ENCODE data around the gene AP1G2. TPM values are rescaled to one million over a fixed set of nuclear protein-coding genes. Genes with fewer than 3 reads are reported as not detected.

AP1G2 gene
- polyA plus RNA-seq (2011; rRNA removed) = 83.7 and 122 TPM in 2 replicates
- polyA plus RNA-seq (2012; cell fraction: cytosol; rRNA removed) = 110 and 119 TPM in 2 replicates
- 819 and 947 TPM in 2 replicates for polyA plus RNA-seq (2012; cell fraction: nucleus; rRNA removed)
- 60.3 to 83.9 TPM (median 80.6 TPM) in 3 replicates for polyA plus RNA-seq (2017; fragmentation: RNase III; extraction: RNeasy Plus Mini Kit Qiagen cat#74134 plus additional on column Dnase treatment)
- 151 and 171 TPM in 2 replicates for polyA minus RNA-seq (2011; rRNA and poly(A)+ RNA removed)

GRCh38 chr14:23567186-23568020, at the start of gene AP1G2:
TSS of gene AP1G2 (minus strand) at chr14:23567791. CDS start at chr14:23567314, 477 bp downstream.
- POLR2A ChIA-PET = interaction anchor here (1.0 to 1.3 kb wide), 4 partner anchors 9 to 246 kb away, joined by 3 to 7 read pairs (median 5); partner anchors contain the start of gene PABPN1
- peak within 1 kb of the TSS; percentile 85 for H3K4me2 ChIP-seq
- peak within 1 kb of the TSS; percentile 62 for H3K4me3 ChIP-seq
- DNase-seq (ENCODE audit: low read depth in 1 of 2, low spot score in 1 of 2) (peak; percentile 84 to 91), ATAC-seq (peak; percentile 76 to 92), FAIRE-seq (no peak)
- CTCF ChIA-PET = interaction anchor here (1.1 to 19.0 kb wide), 4 partner anchors 11 to 91 kb away, joined by 4 to 553 read pairs (median 4); partner anchors contain the start of genes JPH4, NGDN and ZFHX2
- under 1% methylated on average over 47 of the region's 53 CpGs for WGBS (ENCODE audit: missing lambda C conversion rate)
- H3K4me1 ChIP-seq = peaks cover 20% of the 10 kb centered on the region
- H3K27ac ChIP-seq = peak within 1 kb of the TSS; percentile 90 to 97
- no peaks in the 10 kb centered on the region for H3K9me3 ChIP-seq
- TF ChIP-seq CHD2 (IDR thresholded peaks at IDR 0.05; ENCODE audit: low read length, partially characterized antibody) = no peak
- peak; percentile 88; the same call in 2 of the 3 replicates for TF ChIP-seq BCL3 (IDR thresholded peaks at IDR 0.05)
- 0 out of 2 replicates have a peak, but pooled peaks have one; percentile 20 for TF ChIP-seq USF2 (IDR thresholded peaks at IDR 0.05)
- 0 out of 2 replicates have a peak, but pooled peaks have one; percentile 40 for TF ChIP-seq E2F6 (IDR thresholded peaks at IDR 0.05; ENCODE audit: borderline replicate concordance, low read depth)
- TF ChIP-seq MAZ (IDR thresholded peaks at IDR 0.05; ENCODE audit: borderline replicate concordance, low read depth, low read length) = no peak
- TF ChIP-seq REST (IDR thresholded peaks at IDR 0.05) = no peak
- TF ChIP-seq TFCP2L1 (CRISPR knock-in tag; IDR thresholded peaks at IDR 0.05) = 0 out of 2 replicates have a peak, but pooled peaks have one; percentile 7
- 0 out of 3 replicates have a peak, but pooled peaks have one; percentile 2 for TF ChIP-seq CTCF (IDR thresholded peaks at IDR 0.05)
- TF ChIP-seq NFE2L2 (conservative IDR thresholded peaks at IDR 0.05; ENCODE audit: low read length) = no peak
- TF ChIP-seq NPAS2 (CRISPR knock-in tag; IDR thresholded peaks at IDR 0.05; ENCODE audit: borderline replicate concordance) = no peak
- no peak for TF ChIP-seq EHMT2 (IDR thresholded peaks at IDR 0.05; ENCODE audit: low read depth)
- no peak for TF ChIP-seq ZNF302 (CRISPR knock-in tag; IDR thresholded peaks at IDR 0.05)
- no peak for TF ChIP-seq HMGXB4 (CRISPR knock-in tag; IDR thresholded peaks at IDR 0.05; ENCODE audit: borderline replicate concordance)
- TF ChIP-seq MAX (IDR thresholded peaks at IDR 0.05) = peak; percentile 85
- no peak for TF ChIP-seq ATOH8 (CRISPR knock-in tag; IDR thresholded peaks at IDR 0.05; ENCODE audit: low read depth)
- no peak for TF ChIP-seq HOXB13 (CRISPR knock-in tag; IDR thresholded peaks at IDR 0.05; ENCODE audit: low read depth)
- TF ChIP-seq PHF8 (IDR thresholded peaks at IDR 0.05; ENCODE audit: borderline replicate concordance, low read depth) = peak; percentile 87; the same call in 1 of the 2 replicates
- peak; percentile 92 for TF ChIP-seq POLR2A (IDR thresholded peaks at IDR 0.05; ENCODE audit: low read length)
- TF ChIP-seq KDM5A (IDR thresholded peaks at IDR 0.05) = no peak
- no peak for TF ChIP-seq HOXA7 (CRISPR knock-in tag; IDR thresholded peaks at IDR 0.05)
- TF ChIP-seq ZC3H11A (IDR thresholded peaks at IDR 0.05) = no peak
- no peak for TF ChIP-seq HES2 (IDR thresholded peaks at IDR 0.05)
- no peak for TF ChIP-seq RCOR1 (IDR thresholded peaks at IDR 0.05; ENCODE audit: low read depth, low read length)
- TF ChIP-seq FOSB (CRISPR knock-in tag; IDR thresholded peaks at IDR 0.05) = no peak
- peak; percentile 83 to 90 for TF ChIP-seq JUN (IDR thresholded peaks at IDR 0.05)

Data from A549 (cell line).